Tibial artery (tissue), 4 donors: ENCODE measurements around the gene REXO1.

Experiments used
- DNase-seq, 2 donors: peaks; one replicate each; pipeline ENCODE4 v3.0.0-alpha.2; 2019
- H3K27ac ChIP-seq, 2 donors: fragments of 200-600 bp; sonication (generic) in 1 of 2; 1 replicate in 1 of 2; 2 replicates in 1 of 2; pipeline ENCODE4 v1.5.1; 2018 to 2019; ENCODE audit warnings: mild to moderate bottlenecking in 1 of 2
- H3K27me3 ChIP-seq, 2 donors: fragments of 200-600 bp; sonication (generic) in 1 of 2; one replicate each; pipeline versions ENCODE4 v1.5.1 to v1.6.0; 2016 to 2019
- H3K36me3 ChIP-seq, 3 donors: fragments of 200-600 bp; sonication (generic) in 2 of 3; one replicate each; pipeline ENCODE4 v1.5.1; 2016 to 2019; ENCODE audit warnings: mild to moderate bottlenecking in 2 of 3
- H3K4me1 ChIP-seq, 4 donors: fragments of 200-600 bp; sonication (generic) in 2 of 4; 1 replicate in 3 of 4; 2 replicates in 1 of 4; pipeline ENCODE4 v1.5.1; 2016 to 2019
- H3K4me3 ChIP-seq, 2 donors: fragments of 200-600 bp; sonication (generic) in 1 of 2; 1 replicate in 1 of 2; 2 replicates in 1 of 2; pipeline ENCODE4 v1.5.1; 2018 to 2019; ENCODE audit warnings: mild to moderate bottlenecking in 2 of 2
- H3K9me3 ChIP-seq, 3 donors: fragments of 200-600 bp; sonication (generic) in 1 of 3; one replicate each; pipeline ENCODE4 v1.5.1; 2016 to 2019
- intact Hi-C: fragments of 100-400 bp; cut with DNase I; formaldehyde crosslinking; loops from one replicate; pipeline ENCODE4 v1.15.0; 2023; ENCODE audit warnings: low total_unique reads
- TF ChIP-seq, protein P1 (sequence below), 2 experiments: fragments of 200-600 bp in 1 of 2; fragments of 450-650 bp in 1 of 2; IDR thresholded peaks; one replicate each; pipeline ENCODE4 v1.5.1; 2017 to 2019; ENCODE audit warnings: antibody characterized with exemption in 2 of 2, mild to moderate bottlenecking in 1 of 2, moderate library complexity in 1 of 2

The REXO1 gene

DNA sequence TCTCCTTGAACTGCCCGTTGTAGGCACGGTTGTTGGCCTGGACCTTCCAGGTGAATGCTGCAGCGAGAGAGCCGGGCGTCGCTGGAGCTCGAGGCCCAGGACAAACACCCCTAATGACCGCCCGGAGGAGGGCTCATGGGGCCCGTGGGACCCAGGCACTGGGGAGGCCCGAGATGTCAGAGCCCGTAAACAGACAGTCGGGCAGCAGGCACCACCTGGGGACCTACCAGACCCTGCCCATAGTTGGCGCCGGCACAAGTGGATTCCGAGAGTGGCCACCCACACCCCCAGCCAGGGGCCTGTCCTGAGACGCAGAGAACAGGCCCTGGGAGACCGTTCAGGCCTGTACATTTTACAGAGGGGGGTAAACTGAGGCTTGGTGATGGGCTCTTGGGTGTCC is 38.6 kb downstream of the REXO1 start:
- Histone ChIP-seq H3K36me3 (peaks cover 0 to 4% (median 0%) of the 10 kb centered on the region in 3 donors), H3K9me3 (no peaks in the 10 kb centered on the region), H3K4me1 (peaks cover 0 to 28% (median 21%) of the 10 kb centered on the region in 4 donors), H3K4me3 (no peak overlapping the region), H3K27ac (no peak overlapping the region), H3K27me3 (no peaks in the 10 kb centered on the region)
- intact Hi-C loops, result no loop called here
- DNase-seq, result no peak
- TF ChIP-seq, protein P1, sequence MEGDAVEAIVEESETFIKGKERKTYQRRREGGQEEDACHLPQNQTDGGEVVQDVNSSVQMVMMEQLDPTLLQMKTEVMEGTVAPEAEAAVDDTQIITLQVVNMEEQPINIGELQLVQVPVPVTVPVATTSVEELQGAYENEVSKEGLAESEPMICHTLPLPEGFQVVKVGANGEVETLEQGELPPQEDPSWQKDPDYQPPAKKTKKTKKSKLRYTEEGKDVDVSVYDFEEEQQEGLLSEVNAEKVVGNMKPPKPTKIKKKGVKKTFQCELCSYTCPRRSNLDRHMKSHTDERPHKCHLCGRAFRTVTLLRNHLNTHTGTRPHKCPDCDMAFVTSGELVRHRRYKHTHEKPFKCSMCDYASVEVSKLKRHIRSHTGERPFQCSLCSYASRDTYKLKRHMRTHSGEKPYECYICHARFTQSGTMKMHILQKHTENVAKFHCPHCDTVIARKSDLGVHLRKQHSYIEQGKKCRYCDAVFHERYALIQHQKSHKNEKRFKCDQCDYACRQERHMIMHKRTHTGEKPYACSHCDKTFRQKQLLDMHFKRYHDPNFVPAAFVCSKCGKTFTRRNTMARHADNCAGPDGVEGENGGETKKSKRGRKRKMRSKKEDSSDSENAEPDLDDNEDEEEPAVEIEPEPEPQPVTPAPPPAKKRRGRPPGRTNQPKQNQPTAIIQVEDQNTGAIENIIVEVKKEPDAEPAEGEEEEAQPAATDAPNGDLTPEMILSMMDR (IDR thresholded peaks at IDR 0.05), result no peak

DNA sequence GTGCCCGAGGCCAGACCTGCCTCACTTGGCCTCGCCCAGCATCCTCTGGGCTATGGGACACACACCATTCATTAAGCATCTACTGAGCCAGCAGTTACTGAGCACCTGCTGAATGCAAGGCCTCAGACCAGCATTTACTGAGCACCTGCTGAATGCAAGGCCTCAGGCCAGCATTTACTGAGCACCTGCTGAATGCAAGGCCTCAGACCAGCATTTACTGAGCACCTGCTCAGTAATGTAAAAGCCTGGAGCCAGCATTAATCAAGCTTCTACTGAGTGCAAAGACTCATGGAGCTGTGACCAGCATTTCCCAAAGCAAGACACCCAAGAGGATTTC is 39.9 kb downstream of the REXO1 start:
- Histone ChIP-seq H3K9me3 (no peaks in the 10 kb centered on the region), H3K27me3 (no peaks in the 10 kb centered on the region), H3K4me1 (peaks cover 0 to 23% (median 18%) of the 10 kb centered on the region in 4 donors), H3K27ac (no peak overlapping the region), H3K4me3 (no peak overlapping the region), H3K36me3 (no peaks in the 10 kb centered on the region)
- TF ChIP-seq, protein P1 (IDR thresholded peaks at IDR 0.05), result no peak
- no peak for DNase-seq
- intact Hi-C loops, result no loop called here

DNA sequence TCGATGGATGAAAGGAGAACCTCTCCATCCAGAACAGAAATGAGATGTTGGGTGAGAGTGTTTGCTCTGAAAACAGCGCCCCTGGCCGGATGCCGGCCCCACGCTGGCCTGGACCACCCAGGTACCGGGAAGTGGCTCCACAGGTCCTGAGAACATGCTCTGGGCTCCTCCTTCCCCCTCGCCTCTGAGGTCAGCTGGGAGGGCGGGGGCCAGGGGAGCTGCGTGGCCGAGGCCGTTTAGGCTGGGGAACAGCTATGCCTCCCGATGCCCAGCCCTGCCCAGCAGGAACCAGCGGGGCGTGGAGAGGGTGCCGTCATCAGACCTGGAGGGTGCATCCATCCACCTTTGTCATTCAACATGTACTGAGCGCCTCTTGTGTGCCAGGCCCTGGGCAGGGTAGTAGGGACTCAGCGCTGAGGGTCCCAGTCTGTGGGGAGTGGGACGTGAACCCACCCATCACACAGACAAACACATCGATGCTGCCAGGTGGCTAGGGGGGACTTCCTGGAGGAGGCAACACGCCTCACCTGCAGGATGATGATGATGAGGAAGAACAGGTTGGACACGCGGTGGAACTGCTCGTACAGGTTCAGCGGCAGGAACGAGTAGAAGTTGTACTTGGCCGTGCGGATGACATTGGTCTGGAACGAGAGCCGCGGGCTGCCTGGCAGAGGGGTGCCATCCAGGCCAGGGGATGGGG is 40.4 kb downstream of the REXO1 start:
- Histone ChIP-seq H3K27me3 (no peaks in the 10 kb centered on the region), H3K4me3 (no peak overlapping the region), H3K9me3 (no peaks in the 10 kb centered on the region), H3K36me3 (no peaks in the 10 kb centered on the region), H3K27ac (no peak overlapping the region), H3K4me1 (peaks cover 0 to 18% (median 13%) of the 10 kb centered on the region in 4 donors)
- DNase-seq, result no peak
- TF ChIP-seq, protein P1 (IDR thresholded peaks at IDR 0.05), result no peak
- intact Hi-C loops, result no loop called here

DNA sequence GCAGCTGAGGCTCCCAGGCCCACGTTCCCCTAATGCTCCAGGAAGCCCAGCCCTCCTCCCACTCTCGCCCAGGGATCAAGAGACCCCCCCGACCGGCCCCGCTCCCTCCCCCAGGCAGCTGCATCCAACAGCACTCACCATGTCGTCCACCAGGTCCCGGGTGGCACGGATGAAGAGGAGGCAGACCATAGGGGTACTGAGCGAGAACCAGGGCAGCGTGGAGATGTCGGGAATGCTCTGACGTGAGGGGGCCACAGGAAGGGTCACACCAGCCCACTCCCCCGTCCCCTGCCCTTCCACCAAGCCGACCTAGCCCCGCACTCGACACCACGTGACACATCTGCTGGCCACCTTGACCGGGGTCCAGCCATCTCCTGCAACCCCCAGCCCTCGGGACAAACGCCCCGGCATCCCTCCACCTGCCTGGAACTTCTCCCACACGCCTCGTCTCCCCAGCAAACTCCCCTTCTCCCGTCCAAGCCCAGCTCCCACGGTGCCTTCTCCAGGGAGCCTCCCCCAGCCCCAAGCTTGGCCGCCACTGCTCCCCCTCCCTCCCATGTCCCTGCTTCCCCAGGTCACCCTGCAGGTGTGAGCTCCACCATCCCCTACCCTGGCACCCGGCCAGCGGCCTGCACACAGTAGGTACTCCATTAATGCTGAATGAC is 41.1 kb downstream of the REXO1 start:
- Histone ChIP-seq H3K4me1 (peaks cover 0 to 11% (median 8%) of the 10 kb centered on the region in 4 donors), H3K4me3 (no peak overlapping the region), H3K36me3 (no peaks in the 10 kb centered on the region), H3K27ac (no peak overlapping the region), H3K9me3 (no peaks in the 10 kb centered on the region), H3K27me3 (no peaks in the 10 kb centered on the region)
- no peak for DNase-seq
- intact Hi-C loops, result no loop called here
- TF ChIP-seq, protein P1 (IDR thresholded peaks at IDR 0.05), result no peak

DNA sequence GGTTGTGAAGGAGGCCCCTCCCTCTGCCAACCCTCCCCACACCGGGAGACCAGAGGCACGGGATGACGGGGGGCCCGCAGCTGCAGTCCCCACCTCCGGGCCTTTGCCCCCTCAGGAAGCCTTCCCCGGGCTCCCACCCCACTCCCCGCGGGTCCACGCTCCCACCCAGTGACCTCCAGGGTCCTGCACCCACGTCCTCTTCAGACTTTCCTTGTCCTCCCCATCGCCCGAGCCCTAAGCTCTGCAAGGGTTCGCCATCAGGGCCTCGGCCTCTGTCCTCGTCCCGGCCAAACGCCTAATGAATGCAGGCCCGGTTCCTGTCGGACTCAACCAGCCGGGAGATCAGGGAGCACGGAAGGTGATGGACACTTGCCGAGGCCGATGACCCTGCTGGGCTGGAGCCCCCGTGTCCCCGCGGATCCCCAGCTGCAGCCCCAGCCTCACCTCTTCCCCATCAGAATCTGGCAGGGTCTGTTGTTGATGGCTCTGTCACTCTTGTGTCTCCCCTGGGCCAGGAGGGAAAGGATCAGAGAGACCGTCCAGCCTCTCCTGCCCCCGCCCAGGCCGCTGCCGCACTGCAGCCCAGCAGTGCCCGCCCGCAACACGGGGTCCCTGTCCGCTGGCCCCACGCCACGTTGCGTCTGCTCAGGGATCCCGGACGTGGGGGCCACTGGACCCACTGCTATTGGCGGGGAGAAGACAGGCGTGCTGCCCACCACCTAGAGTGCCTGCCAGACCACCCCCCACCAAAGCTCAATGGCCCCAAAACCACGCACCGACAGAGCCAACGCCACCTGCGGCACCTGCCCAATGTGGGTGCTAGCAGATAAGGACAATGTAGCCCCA is 41.9 kb downstream of the REXO1 start:
- no peaks in the 10 kb centered on the region for H3K9me3 ChIP-seq
- H3K27ac ChIP-seq, result no peak overlapping the region
- no peak overlapping the region for H3K4me3 ChIP-seq
- no peaks in the 10 kb centered on the region for H3K27me3 ChIP-seq
- TF ChIP-seq, protein P1 (IDR thresholded peaks at IDR 0.05), result no peak
- H3K36me3 ChIP-seq, result no peaks in the 10 kb centered on the region
- intact Hi-C loops, result no loop called here
- H3K4me1 ChIP-seq, result peaks cover 0 to 3% (median 1%) of the 10 kb centered on the region in 4 donors
- peak in 1 of 2 donors; percentile 66 for DNase-seq
